Brain microvascular endothelial cell (primary cell): Measurements from ENCODE around the gene PDE4D.

ENCODE experiments used
- DNase-seq: peaks from one replicate; pipeline ENCODE4 v3.0.0-alpha.2; 2020
- H3K27ac ChIP-seq: fragments of 250-450 bp; sonication (Bioruptor Pico); 2 replicates; pipeline ENCODE4 v1.5.1; 2020; ENCODE audit warnings: mild to moderate bottlenecking, moderate library complexity
- H3K27me3 ChIP-seq: fragments of 250-450 bp; sonication (Bioruptor Pico); replicated peaks from 2 replicates; pipeline ENCODE4 v1.5.1; 2020; ENCODE audit warnings: mild to moderate bottlenecking
- H3K36me3 ChIP-seq: fragments of 250-450 bp; sonication (Bioruptor Pico); replicated peaks from 2 replicates; pipeline ENCODE4 v1.5.1; 2020; ENCODE audit warnings: mild to moderate bottlenecking
- H3K4me3 ChIP-seq: 2 replicates; pipeline ENCODE4 v1.5.1; 2011; ENCODE audit warnings: low read depth, mild to moderate bottlenecking, control low read depth, low read length, moderate library complexity
- CTCF ChIP-seq: IDR thresholded peaks from 2 replicates; pipeline ENCODE4 v1.5.1; 2011; ENCODE audit warnings: low read depth, mild to moderate bottlenecking, moderate library complexity, low read length, control low read depth, inconsistent platforms; ENCODE audit errors: missing control alignments
- in situ Hi-C: cut with HindIII; loops from 2 replicates; pipeline ENCODE4 v1.10.0; 2017; ENCODE audit warnings: low sequenced_read_pairs, low pct_ligation_motif_present

The PDE4D gene

GRCh38 chr5:59609501-59610265 lies 283.8 kb downstream of the PDE4D start:
- Histone ChIP-seq H3K27me3 (no peaks in the 10 kb centered on the region), H3K36me3 (no peaks in the 10 kb centered on the region), H3K4me3 (no peak overlapping the region), H3K27ac (no peak overlapping the region)
- DNase-seq, result no peak
- TF ChIP-seq CTCF, result no peak
- in situ Hi-C loops, result no loop called here

GRCh38 chr5:59608745-59609144 lies 284.8 kb downstream of the PDE4D start:
- H3K27ac ChIP-seq, result no peak overlapping the region
- H3K36me3 ChIP-seq, result no peaks in the 10 kb centered on the region
- H3K27me3 ChIP-seq, result no peaks in the 10 kb centered on the region
- no peak for TF ChIP-seq CTCF
- no peak overlapping the region for H3K4me3 ChIP-seq
- DNase-seq, result peak; percentile 64
- in situ Hi-C loops, result no loop called here

GRCh38 chr5:59607138-59607765 lies 286.3 kb downstream of the PDE4D start:
- H3K27ac ChIP-seq, result no peak overlapping the region
- DNase-seq, result no peak
- H3K36me3 ChIP-seq, result no peaks in the 10 kb centered on the region
- H3K4me3 ChIP-seq, result no peak overlapping the region
- no peak for TF ChIP-seq CTCF
- in situ Hi-C loops, result no loop called here
- H3K27me3 ChIP-seq, result no peaks in the 10 kb centered on the region

GRCh38 chr5:59605915-59606314 lies 287.6 kb downstream of the PDE4D start:
- no peak for TF ChIP-seq CTCF
- H3K27me3 ChIP-seq, result no peaks in the 10 kb centered on the region
- no peak overlapping the region for H3K27ac ChIP-seq
- in situ Hi-C loops, result no loop called here
- no peaks in the 10 kb centered on the region for H3K36me3 ChIP-seq
- H3K4me3 ChIP-seq, result no peak overlapping the region
- DNase-seq, result no peak

GRCh38 chr5:59604111-59604510 lies 289.4 kb downstream of the PDE4D start:
- in situ Hi-C loops, result no loop called here

More at GRCh38 chr5:59604111-59604510, 289.4 kb downstream of the PDE4D start:
- Histone ChIP-seq H3K36me3 (no peaks in the 10 kb centered on the region), H3K27me3 (no peaks in the 10 kb centered on the region), H3K27ac (no peak overlapping the region), H3K4me3 (no peak overlapping the region)
- no peak for TF ChIP-seq CTCF
- DNase-seq, result no peak
